DOHH2 (cell line): Measurements from ENCODE around the gene TGM2.

ENCODE experiments used
- H3F3A ChIP-seq: fragments of 200-600 bp; sonication (generic), shearing (Covaris generic); 2 replicates; pipeline ENCODE4 v1.6.0; 2016; ENCODE audit warnings: antibody characterized with exemption, mild to moderate bottlenecking; ENCODE audit not compliant: control insufficient read depth, insufficient read depth
- H3K27ac ChIP-seq: fragments of 200-600 bp; sonication (generic); 2 replicates; pipeline ENCODE4 v1.5.1; 2014; ENCODE audit warnings: low read depth, mild to moderate bottlenecking, low read length, moderate library complexity
- H3K27me3 ChIP-seq: fragments of 200-600 bp; sonication (generic); 2 replicates; pipeline ENCODE4 v1.6.1; 2014; ENCODE audit warnings: mild to moderate bottlenecking, low read length, mixed read lengths; ENCODE audit not compliant: control insufficient read depth
- H3K36me3 ChIP-seq: fragments of 200-600 bp; sonication (generic); 2 replicates; pipeline ENCODE4 v1.6.1; 2014; ENCODE audit warnings: mild to moderate bottlenecking, low read length, moderate library complexity, mixed read lengths; ENCODE audit not compliant: control insufficient read depth
- H3K4me1 ChIP-seq: fragments of 200-600 bp; sonication (generic); 2 replicates; pipeline ENCODE4 v1.6.1; 2014; ENCODE audit warnings: mild to moderate bottlenecking, low read length, mixed read lengths; ENCODE audit not compliant: control insufficient read depth
- H3K4me2 ChIP-seq: fragments of 200-600 bp; sonication (generic); 2 replicates; pipeline ENCODE4 v1.6.0; 2014; ENCODE audit warnings: mild to moderate bottlenecking, low read length, moderate library complexity
- H3K4me3 ChIP-seq: fragments of 200-600 bp; sonication (generic); 2 replicates; pipeline ENCODE4 v1.5.1; 2014; ENCODE audit warnings: mild to moderate bottlenecking, low read length, mixed read lengths
- H3K79me2 ChIP-seq: fragments of 200-600 bp; sonication (generic); 2 replicates; pipeline ENCODE4 v1.6.1; 2014; ENCODE audit warnings: mild to moderate bottlenecking, low read length, mixed read lengths; ENCODE audit not compliant: control insufficient read depth
- H3K9me2 ChIP-seq: fragments of 200-600 bp; sonication (generic); replicated peaks from 2 replicates; pipeline ENCODE4 v1.6.1; 2014; ENCODE audit warnings: mild to moderate bottlenecking, low read length, mixed read lengths; ENCODE audit not compliant: control insufficient read depth
- H3K9me3 ChIP-seq: fragments of 200-600 bp; sonication (generic); 2 replicates; pipeline ENCODE4 v1.6.1; 2014; ENCODE audit warnings: antibody characterized with exemption, low read length, mixed read lengths; ENCODE audit not compliant: control insufficient read depth, insufficient read depth
- H4K20me1 ChIP-seq: fragments of 200-600 bp; sonication (generic); 2 replicates; pipeline ENCODE4 v1.6.0; 2014; ENCODE audit warnings: low read depth, mild to moderate bottlenecking, antibody characterized with exemption, low read length, moderate library complexity; ENCODE audit not compliant: control insufficient read depth, insufficient read depth
- EZH2phosphoT487 ChIP-seq: fragments of 200-600 bp; sonication (generic); IDR thresholded peaks from 2 replicates; pipeline ENCODE4 v1.6.1; 2017; ENCODE audit warnings: borderline replicate concordance, mild to moderate bottlenecking, antibody characterized with exemption, low read length, moderate library complexity, mixed read lengths
- TF ChIP-seq, protein P1 (sequence below): fragments of 200-600 bp; sonication (generic); IDR thresholded peaks from one replicate; pipeline ENCODE4 v1.5.1; 2014; ENCODE audit warnings: antibody characterized with exemption, mild to moderate bottlenecking, low read depth, low read length; ENCODE audit not compliant: poor library complexity, severe bottlenecking

TGM2 gene

GRCh38 chr20:38117205-38117604 lies 47.9 kb downstream of the TGM2 start:
- no peaks in the 10 kb centered on the region for H3K4me1 ChIP-seq
- no peaks in the 10 kb centered on the region for H3K9me2 ChIP-seq
- H4K20me1 ChIP-seq, result no peaks in the 10 kb centered on the region
- TF ChIP-seq, protein P1, sequence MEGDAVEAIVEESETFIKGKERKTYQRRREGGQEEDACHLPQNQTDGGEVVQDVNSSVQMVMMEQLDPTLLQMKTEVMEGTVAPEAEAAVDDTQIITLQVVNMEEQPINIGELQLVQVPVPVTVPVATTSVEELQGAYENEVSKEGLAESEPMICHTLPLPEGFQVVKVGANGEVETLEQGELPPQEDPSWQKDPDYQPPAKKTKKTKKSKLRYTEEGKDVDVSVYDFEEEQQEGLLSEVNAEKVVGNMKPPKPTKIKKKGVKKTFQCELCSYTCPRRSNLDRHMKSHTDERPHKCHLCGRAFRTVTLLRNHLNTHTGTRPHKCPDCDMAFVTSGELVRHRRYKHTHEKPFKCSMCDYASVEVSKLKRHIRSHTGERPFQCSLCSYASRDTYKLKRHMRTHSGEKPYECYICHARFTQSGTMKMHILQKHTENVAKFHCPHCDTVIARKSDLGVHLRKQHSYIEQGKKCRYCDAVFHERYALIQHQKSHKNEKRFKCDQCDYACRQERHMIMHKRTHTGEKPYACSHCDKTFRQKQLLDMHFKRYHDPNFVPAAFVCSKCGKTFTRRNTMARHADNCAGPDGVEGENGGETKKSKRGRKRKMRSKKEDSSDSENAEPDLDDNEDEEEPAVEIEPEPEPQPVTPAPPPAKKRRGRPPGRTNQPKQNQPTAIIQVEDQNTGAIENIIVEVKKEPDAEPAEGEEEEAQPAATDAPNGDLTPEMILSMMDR, result no peak
- TF ChIP-seq EZH2phosphoT487, result no peak
- H3F3A ChIP-seq, result no peaks in the 10 kb centered on the region
- peaks cover 7% of the 10 kb centered on the region for H3K27me3 ChIP-seq
- H3K36me3 ChIP-seq, result no peaks in the 10 kb centered on the region
- no peak overlapping the region for H3K4me3 ChIP-seq
- no peaks in the 10 kb centered on the region for H3K79me2 ChIP-seq
- no peak overlapping the region for H3K27ac ChIP-seq
- H3K4me2 ChIP-seq, result no peak overlapping the region
- no peaks in the 10 kb centered on the region for H3K9me3 ChIP-seq

- H3K4me1 ChIP-seq, result no peaks in the 10 kb centered on the region
- no peaks in the 10 kb centered on the region for H3K9me2 ChIP-seq
- H3K4me3 ChIP-seq, result no peak overlapping the region
- no peaks in the 10 kb centered on the region for H3K79me2 ChIP-seq
- H3K4me2 ChIP-seq, result no peak overlapping the region
- H3K27me3 ChIP-seq, result peaks cover 7% of the 10 kb centered on the region
- no peaks in the 10 kb centered on the region for H3K9me3 ChIP-seq
- no peaks in the 10 kb centered on the region for H3F3A ChIP-seq
- no peaks in the 10 kb centered on the region for H3K36me3 ChIP-seq
- TF ChIP-seq, protein P1, result no peak
- no peak for TF ChIP-seq EZH2phosphoT487
- no peaks in the 10 kb centered on the region for H4K20me1 ChIP-seq
- no peak overlapping the region for H3K27ac ChIP-seq
Observed at GRCh38 chr20:38116409-38117165, 48.5 kb downstream of the TGM2 start.

GRCh38 chr20:38115896-38116295 lies 49.2 kb downstream of the TGM2 start:
- no peaks in the 10 kb centered on the region for H3K9me2 ChIP-seq
- no peaks in the 10 kb centered on the region for H3F3A ChIP-seq
- H3K27me3 ChIP-seq, result peaks cover 7% of the 10 kb centered on the region
- H3K4me3 ChIP-seq, result no peak overlapping the region
- no peaks in the 10 kb centered on the region for H3K4me1 ChIP-seq
- H4K20me1 ChIP-seq, result no peaks in the 10 kb centered on the region
- H3K36me3 ChIP-seq, result no peaks in the 10 kb centered on the region
- H3K79me2 ChIP-seq, result no peaks in the 10 kb centered on the region
- H3K9me3 ChIP-seq, result no peaks in the 10 kb centered on the region
- no peak overlapping the region for H3K4me2 ChIP-seq
- H3K27ac ChIP-seq, result no peak overlapping the region
- TF ChIP-seq, protein P1, result no peak
- TF ChIP-seq EZH2phosphoT487, result no peak
